Measurements from ENCODE around the gene NCAPD3.

NCAPD3 gene

DNA sequence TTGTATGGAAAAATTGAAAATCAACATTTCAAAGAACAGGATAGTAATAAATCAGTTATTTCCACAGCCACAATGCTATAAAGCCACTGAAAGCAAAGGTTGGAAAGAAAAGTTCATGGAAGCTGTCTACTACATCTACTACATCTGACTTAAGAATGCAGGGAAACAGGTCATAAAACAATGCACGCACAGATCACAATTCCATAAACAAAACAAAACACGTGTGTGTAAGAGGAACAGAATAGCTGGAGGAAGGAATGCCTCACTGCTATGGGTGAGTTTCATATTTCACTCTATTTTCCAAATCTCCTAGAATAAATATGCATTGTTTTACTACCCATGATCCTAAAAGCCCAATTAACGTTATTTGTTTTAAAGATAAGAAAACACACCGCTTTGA is 66.3 kb downstream of the NCAPD3 start:
- no peak for DNase-seq

DNA sequence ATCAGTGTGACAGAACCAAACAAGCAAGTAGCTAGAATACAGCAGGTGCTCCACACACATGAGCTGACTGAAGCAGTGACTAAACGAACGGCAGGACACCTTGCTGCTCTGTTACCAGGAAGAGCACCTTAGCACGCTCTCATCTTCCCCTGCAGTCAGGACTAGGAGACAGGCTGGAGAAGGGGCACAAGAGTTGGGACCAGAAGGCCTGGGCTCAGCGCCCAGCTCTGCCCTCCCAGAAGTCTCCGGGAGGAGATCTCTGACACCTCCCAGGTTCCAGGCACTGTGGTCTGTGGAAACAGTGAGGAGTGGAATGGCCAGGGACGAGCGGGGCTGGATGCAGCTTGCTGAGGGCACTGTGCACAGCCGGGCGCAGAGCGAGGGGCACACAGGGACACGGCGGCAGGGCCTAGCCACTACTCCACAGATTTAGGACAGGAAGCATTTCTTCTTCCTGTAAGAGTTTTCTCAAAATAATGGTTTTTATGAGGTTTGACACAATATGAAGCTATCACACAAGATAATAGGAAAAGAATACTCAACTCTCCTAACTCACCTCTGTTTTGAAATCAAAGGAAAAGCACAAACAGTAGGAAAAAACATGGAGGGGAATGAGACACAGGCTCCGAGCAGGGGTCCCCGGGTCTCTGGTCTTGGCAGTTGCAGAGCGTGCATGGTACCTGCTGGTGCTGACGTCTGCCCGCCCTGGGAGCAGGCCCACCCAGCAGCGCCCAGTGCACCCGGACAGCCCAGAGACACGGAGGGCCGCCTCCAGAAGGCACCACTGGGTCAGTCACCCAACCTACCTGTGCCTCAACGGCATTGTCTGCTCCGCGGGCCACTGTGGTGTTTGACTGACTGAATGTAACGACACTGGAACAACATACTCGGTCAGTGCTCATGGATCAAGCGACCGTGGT is 67.6 kb downstream of the NCAPD3 start:
- DNase-seq = no peak

GRCh38 chr11:134155456-134155855 is 68.3 kb downstream of the NCAPD3 start:
- DNase-seq = no peak

- no peak for DNase-seq
Measured at GRCh38 chr11:134154441-134154840, 69.3 kb downstream of the NCAPD3 start.

- DNase-seq = no peak
Measured at GRCh38 chr11:134153147-134153905, 70.4 kb downstream of the NCAPD3 start.

- DNase-seq = no peak
Measured at GRCh38 chr11:134152696-134153095, 71.1 kb downstream of the NCAPD3 start.

- DNase-seq = no peak
Measured at GRCh38 chr11:134151083-134151747, 72.6 kb downstream of the NCAPD3 start.

GRCh38 chr11:134150195-134150903 is 73.4 kb downstream of the NCAPD3 start:
- no peak for DNase-seq

DNA sequence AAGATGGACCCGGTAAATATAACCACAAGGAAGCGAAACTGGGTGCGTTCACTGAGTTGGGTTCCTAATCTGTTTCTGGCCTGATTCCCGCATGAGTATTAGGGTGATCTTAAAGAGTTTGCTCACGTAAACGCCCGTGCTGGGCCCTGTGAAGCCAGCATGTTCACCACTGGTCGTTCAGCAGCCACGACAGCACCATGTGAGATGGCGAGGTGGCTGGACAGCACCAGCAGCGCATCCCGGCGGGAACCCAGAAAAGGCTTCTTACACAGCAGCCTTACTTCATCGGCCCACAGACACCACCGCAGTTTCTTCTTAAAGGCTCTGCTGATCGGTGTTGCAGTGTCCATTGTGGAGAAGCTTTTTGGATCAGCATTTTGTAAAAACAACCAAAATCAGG is 74.4 kb downstream of the NCAPD3 start:
- no peak for DNase-seq

DNA sequence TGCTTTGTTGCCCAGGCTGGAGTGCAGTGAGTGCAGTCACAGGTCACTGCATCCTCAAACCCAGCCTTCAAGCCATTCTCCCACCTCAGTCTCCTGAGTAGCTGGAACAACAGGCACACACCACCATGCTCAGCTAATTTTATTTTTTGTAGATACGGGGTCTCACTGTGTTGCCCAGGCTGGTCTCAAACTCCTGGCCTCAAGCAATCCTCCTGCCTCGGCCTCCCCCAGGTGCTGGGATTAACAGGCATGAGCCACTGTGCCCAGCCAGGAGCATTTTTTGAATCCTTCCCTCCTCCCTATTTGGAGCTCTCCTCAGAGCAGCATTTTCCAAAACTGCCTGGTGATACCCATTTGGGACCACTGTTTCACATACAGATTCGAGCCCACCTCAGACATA is 77.2 kb downstream of the NCAPD3 start:
- no peak for DNase-seq

DNA sequence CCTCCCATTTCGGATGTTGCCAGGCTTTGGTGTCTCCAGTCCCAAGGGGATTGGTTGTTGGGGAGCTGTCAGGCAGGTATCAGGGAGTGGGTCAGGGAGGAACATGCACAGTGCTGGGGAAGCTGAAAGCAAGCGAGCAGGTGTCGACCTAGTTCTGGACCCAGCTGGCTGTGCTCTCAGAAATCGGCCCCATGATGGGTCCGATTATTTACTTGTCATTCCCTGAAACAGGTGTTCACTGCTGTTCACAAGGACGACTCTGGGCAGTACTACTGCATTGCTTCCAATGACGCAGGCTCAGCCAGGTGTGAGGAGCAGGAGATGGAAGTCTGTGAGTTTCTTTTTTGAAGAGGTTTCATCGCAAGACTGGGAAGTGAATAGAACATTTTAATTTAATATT is 78.1 kb downstream of the NCAPD3 start:
- no peak for DNase-seq

DNA sequence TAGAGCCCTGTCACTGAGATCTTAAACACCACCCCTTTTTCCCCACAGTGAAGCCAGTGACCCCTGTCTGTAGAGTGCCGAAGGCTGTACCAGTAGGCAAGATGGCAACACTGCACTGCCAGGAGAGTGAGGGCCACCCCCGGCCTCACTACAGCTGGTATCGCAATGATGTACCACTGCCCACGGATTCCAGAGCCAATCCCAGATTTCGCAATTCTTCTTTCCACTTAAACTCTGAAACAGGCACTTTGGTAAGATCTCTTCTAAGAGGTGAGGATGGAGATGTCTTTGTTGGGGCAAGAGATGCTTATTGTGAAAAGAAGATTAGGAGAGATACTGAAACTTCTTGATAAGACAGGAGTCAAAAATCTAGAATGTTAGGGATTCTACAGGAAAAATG is 79.0 kb downstream of the NCAPD3 start:
- DNase-seq = no peak

GRCh38 chr11:134143801-134144200 is 80.0 kb downstream of the NCAPD3 start:
- DNase-seq = no peak

DNA sequence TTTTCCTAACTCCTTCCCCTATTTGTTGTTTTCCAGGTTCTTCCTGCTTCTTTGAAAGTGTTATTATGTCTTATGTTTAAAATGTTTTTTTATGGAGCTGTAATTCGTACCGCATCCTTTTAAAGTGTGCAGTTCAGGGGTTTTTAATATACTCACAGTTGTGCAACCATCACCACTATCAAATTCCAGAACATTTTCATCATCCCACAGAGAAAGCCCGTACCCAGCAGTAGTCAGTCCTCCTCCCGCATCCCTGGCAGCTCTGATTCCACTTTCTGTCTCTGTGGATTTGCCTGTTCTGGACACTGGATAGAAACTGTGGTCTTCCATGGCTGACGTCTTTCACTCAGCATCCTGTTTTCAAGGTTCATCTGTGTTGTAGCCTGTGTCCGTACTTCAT is 81.2 kb downstream of the NCAPD3 start:
- DNase-seq = no peak

DNA sequence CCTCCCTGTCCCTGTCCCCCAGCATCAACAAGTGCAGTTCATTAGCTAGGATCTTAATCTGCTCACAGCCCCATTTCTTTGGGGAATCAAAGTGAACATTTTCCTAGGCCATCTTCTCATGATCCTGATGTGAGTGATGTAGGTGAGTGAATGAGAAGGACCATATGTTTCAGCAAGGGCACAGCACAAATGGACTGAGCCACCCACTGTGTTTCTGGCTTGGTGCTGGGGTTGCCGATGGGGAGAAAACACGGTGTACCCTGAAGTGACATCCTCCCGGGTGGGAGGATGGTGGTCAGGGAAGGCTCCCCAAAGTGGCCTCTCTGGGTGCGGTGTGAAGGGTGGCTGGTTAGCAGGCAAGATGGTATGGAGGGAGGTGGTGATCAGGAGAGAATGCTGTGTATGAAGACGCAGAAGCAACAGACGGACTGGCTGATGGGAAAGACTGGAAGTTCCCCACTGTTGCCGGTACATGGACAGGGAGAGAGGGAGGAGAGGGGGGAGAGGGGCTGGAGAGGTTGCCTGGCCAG is 82.7 kb downstream of the NCAPD3 start:
- no peak for DNase-seq

DNA sequence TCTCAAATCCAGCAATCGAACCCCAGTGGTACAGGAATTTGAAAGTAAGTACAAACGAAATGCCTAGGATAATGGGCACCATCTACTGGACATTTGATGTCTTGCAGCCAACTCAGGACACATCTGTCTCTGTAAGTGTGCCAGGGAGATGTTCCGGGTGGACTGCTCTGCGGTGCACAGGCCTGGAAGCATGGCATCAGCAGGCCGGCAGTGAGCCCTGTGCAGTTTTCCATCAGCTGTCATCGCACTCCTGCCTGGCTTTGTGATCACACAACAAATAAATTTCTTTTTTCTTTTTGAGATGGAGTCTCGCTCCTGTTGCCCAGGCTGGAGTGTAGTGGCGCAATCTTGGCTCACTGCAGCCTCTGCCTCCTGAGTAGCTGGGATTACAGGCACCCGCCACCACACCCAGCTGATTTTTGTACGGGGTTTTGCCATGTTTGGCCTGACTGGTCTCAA is 83.9 kb downstream of the NCAPD3 start:
- no peak for DNase-seq

GRCh38 chr11:134139303-134139872 is 84.4 kb downstream of the NCAPD3 start:
- no peak for DNase-seq

DNA sequence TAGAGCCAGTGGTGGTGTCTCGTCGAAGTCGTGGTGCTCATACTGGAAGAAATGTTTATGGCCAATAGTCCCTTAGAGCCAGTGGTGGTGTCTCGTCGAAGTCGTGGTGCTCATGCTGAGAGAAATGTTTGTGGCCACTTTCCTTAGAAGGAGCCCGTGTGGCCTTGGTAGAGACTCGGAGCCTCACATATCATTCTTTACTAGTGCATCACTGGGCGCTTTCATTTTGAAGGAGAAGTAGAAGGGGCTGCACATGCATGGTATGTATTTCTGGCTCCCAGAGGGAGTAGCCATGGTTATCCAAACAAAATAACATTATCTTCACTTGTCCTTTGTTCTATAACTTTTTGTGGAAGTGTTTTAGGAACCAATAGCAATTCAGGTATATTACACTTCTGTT is 85.4 kb downstream of the NCAPD3 start:
- DNase-seq = no peak

DNA sequence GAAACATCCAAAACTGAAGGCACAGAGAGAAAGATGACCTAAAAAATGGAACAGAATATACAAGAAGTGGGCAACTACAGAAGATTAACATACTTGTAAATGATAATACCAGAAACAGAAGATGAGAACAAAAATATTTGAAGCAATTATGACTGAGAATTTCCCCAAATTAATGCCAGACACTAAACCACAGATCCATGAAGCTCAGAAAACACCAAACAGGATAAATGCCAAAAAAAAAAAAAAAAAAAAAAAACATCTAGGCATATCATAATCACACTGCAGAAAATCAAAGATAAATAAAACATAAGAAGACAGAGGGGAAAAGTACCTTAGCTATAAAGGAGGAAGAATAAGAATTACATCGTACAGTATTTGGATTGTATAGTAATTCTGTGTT is 89.6 kb downstream of the NCAPD3 start:
- no peak for DNase-seq

GRCh38 chr11:134132808-134133207 is 91.0 kb downstream of the NCAPD3 start:
- no peak for DNase-seq

DNA sequence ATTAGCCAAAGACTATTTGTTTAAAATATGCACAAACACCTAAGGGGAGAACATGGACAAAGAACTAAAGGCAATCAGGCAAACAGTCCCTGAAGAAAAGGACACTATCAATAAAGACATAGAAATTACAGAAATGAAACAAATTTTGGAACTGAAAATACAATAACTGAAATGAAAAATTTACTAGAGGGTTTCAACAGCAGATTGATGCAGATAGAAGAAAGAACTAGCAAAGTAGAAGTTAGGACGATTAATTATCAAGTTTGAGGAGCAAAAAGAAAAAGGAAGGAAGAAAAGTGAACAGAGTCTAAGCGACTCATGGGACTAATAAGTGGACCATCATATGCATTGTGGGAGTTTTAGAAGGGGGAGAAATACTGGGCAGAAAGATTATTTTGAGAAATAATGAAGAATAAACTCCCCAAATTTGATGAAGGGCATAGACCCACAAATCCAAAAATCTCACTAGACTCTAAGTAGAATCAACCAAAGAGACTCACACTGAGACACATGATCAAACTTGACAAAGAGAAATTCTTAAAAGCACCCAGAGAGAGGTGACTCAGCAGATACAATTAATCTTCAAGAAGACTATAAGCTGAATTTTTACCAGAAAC is 92.0 kb downstream of the NCAPD3 start:
- DNase-seq = no peak

All from activated gamma-delta T cell (primary cell).